Endometrial microvascular endothelial cells (primary cell): Measurements from ENCODE around the gene FUT8. TPM values are rescaled to one million over a fixed set of nuclear protein-coding genes. Genes with fewer than 3 reads are reported as not detected.

Source experiments
- in situ Hi-C: cut with HindIII; loops from 2 replicates; pipeline ENCODE4 v1.10.0; 2017; ENCODE audit warnings: low sequenced_read_pairs, low pct_unique_long_range_greater_than_20kb; ENCODE audit errors: inconsistent ontology term
- total RNA-seq: library from RNA; depleted of rRNA; stranded (reverse); fragments of >200 nt; gene quantifications from one replicate; pipeline ENCODE4 v1.2.3, GENCODE V29; 2015; ENCODE audit errors: inconsistent ontology term

The FUT8 gene
- total RNA-seq, 1 donor from 2014 or later = 37.4 TPM

GRCh38 chr14:65517635-65518542 is 105.4 kb downstream of the FUT8 start:
- in situ Hi-C loops = no loop called here

- in situ Hi-C loops = no loop called here
These were observed 115.5 kb downstream of the FUT8 start for GRCh38 chr14:65528069-65528468.

GRCh38 chr14:65531148-65531547 is 118.6 kb downstream of the FUT8 start:
- in situ Hi-C loops = no loop called here

GRCh38 chr14:65533736-65534404 is 121.3 kb downstream of the FUT8 start:
- in situ Hi-C loops = no loop called here

- in situ Hi-C loops = no loop called here
These were observed 124.4 kb downstream of the FUT8 start for GRCh38 chr14:65536781-65537423.

- in situ Hi-C loops = no loop called here
These were observed 136.3 kb downstream of the FUT8 start for GRCh38 chr14:65548878-65549277.

- in situ Hi-C loops = no loop called here
These were observed 136.9 kb downstream of the FUT8 start for GRCh38 chr14:65549429-65549828.

GRCh38 chr14:65550779-65551643 is 138.5 kb downstream of the FUT8 start:
- in situ Hi-C loops = no loop called here

GRCh38 chr14:65552724-65553123 is 140.2 kb downstream of the FUT8 start:
- in situ Hi-C loops = no loop called here

GRCh38 chr14:65554837-65555236 is 142.3 kb downstream of the FUT8 start:
- in situ Hi-C loops = no loop called here

GRCh38 chr14:65555358-65555757 is 142.8 kb downstream of the FUT8 start:
- in situ Hi-C loops = no loop called here

GRCh38 chr14:65558363-65558762 is 145.8 kb downstream of the FUT8 start:
- in situ Hi-C loops = no loop called here

- in situ Hi-C loops = no loop called here
These were observed 148.0 kb downstream of the FUT8 start for GRCh38 chr14:65560340-65561027.

GRCh38 chr14:65564370-65564769 is 151.8 kb downstream of the FUT8 start:
- in situ Hi-C loops = no loop called here

GRCh38 chr14:65565948-65566347 is 153.4 kb downstream of the FUT8 start:
- in situ Hi-C loops = no loop called here

- in situ Hi-C loops = no loop called here
These were observed 154.4 kb downstream of the FUT8 start for GRCh38 chr14:65566820-65567522.

- in situ Hi-C loops = no loop called here
These were observed 162.1 kb downstream of the FUT8 start for GRCh38 chr14:65574611-65575010.

GRCh38 chr14:65575389-65575788 is 162.9 kb downstream of the FUT8 start:
- in situ Hi-C loops = no loop called here
